GM12801 (cell line): ENCODE data around the gene AGPAT3.

Experiments
- CTCF ChIP-seq: IDR thresholded peaks from one replicate; pipeline ENCODE4 v1.5.1; 2011; ENCODE audit warnings: control low read depth; ENCODE audit not compliant: insufficient read length; ENCODE audit errors: extremely low read depth

AGPAT3 gene

DNA sequence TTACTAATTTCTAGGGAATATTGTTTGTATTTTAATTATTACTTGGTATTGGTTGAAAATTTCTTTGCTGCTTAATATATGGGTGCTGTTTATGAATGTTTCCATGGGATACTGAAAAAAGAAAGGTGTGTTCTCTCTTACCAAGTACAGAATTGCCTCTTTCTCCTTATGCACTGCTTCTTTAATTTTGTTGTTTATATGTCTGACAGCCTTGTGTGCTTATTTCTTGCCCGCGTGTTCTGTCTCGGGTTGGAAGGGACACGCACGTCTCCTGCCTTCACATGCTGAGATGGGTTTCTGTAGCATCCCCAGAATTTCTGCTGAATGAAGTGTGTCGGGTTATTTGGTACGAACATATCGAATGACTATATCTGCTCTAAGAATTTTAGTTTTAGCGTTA is 51.1 kb downstream of the AGPAT3 start:
- no peak for TF ChIP-seq CTCF

- TF ChIP-seq CTCF, result no peak
These were observed 51.9 kb downstream of the AGPAT3 start for GRCh38 chr21:43916691-43917514.

- TF ChIP-seq CTCF, result no peak
These were observed 52.7 kb downstream of the AGPAT3 start for GRCh38 chr21:43917515-43918384.

- no peak for TF ChIP-seq CTCF
These were observed 53.4 kb downstream of the AGPAT3 start for GRCh38 chr21:43918385-43918947.

DNA sequence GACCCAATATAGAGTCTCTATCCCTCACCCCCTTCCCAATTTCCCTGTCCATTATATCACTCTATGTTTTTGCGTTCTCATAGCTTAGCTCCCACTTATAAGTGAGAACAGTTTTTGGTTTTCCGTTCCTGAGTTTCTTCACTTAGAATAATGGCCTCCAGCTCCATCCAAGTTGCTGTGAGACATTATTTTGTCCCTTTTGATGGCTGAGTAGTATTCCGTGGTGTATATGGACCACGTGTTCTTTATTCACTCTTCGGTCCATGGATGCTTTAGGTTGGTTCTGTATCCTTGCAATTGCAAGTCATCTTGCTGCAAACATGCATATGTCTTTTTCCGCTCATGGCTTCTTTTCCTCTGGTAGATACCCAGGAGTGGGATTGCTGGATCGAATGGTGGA is 54.3 kb downstream of the AGPAT3 start:
- TF ChIP-seq CTCF, result no peak

DNA sequence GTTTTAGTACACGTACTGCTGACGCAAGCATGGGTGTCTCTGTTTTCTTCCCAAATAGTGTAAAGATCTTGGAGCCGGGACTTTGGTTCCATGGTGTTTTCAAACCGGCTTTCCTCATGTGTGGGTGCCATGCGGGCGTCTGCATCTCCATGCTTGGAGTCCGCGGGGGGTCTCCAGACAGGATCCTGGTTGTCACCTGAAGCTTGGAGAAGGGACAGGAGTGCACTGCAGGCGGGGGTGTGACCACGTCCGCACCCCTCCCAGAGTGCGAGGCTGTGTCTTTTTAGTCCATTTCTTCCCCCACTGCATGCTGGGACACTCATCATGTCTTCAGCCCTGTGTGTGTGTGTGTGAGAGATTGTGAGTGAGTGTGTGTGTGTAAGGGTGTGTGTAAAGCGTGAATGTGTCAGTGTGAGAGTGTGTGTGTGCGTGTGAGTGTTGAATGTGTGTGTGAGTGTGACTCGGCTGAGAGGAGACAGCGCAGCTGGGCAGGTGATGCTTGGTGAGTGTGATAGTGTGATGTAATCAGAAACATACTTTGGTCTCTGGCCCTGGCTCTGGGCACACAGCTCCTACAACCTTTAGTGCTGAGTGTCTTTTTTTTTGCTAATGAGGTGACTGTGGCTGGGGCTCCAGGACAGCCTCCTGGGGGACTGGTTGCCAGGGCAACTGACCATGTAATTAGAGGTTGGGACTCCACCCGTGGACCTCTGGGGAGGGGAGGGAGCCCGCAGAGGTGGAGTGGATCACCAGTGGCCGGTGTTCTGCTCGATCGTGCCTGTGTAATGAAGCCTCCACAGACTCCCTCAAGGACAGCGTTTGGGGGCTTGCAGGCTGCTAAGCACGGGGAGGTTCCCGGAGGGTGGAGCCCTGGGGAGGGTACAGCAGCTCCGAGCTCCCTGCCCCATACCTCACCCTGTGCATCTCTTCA is 55.1 kb downstream of the AGPAT3 start:
- TF ChIP-seq CTCF, result no peak
